NT2/D1 (cell line): ENCODE results near the gene ZNF200.

Source experiments
- SUZ12 ChIP-seq: IDR thresholded peaks from 2 replicates; pipeline ENCODE4 v1.6.1; 2011; ENCODE audit not compliant: insufficient read length, insufficient read depth; ENCODE audit errors: extremely low read depth
- YY1 ChIP-seq: IDR thresholded peaks from 2 replicates; pipeline ENCODE4 v1.6.1; 2011; ENCODE audit not compliant: insufficient read length, insufficient read depth
- ZNF274 ChIP-seq: IDR thresholded peaks from 2 replicates; pipeline ENCODE4 v1.6.1; 2011; ENCODE audit warnings: mild to moderate bottlenecking, low read depth, low read length

- no peak for TF ChIP-seq SUZ12
- TF ChIP-seq ZNF274 = no peak
- no peak for TF ChIP-seq YY1
These were observed 33.3 kb upstream of the ZNF200 start for GRCh38 chr16:3268294-3268693.
